Measurements from ENCODE around the gene MBNL2. TPM values are rescaled to one million over a fixed set of nuclear protein-coding genes. Genes with fewer than 3 reads are reported as not detected.

MBNL2 gene
- total RNA-seq, 1 donor from 2014 or later = 80.0 TPM

DNA sequence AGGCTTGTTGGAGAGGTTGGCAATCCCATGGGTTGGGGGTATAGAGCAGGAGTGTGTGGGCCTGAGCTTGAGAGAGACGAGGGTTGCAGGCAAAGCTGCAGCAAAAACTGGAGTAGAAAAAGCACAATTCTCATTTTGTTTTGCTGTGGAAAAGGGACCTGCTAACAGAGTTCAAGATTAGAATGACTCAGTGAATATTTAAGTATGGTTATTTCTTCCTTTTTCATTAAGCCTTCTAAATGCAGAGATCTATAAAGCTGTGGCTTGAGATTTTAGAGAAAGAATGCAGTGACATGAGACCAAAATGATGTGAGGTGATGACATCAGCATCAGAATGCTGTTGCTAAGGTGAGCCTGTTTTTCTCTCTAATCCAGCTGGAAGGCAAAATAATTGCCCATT, 10.8 kb upstream of the MBNL2 start:
- no peak for DNase-seq (ENCODE audit: low spot score)

DNA sequence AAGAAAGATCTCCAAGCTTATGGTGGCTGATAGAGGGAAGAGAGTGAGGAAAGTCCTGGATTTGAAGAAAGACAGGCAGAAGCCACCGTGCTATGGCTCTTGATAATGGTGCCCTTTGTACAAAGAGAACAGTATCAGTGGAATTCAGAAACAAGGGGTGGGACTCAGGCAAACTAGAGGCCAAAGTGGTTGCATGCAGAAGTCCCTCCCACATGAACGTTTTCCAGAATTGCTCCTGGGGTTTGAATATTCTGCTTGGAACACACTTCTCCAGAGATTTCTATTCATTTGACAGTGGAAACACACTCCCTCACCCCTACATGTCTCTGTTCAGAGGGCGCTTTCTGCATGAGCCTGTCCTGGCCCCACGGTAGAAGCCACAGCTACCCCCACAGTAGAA, 10.1 kb upstream of the MBNL2 start:
- no peak for DNase-seq (ENCODE audit: low spot score)

DNA sequence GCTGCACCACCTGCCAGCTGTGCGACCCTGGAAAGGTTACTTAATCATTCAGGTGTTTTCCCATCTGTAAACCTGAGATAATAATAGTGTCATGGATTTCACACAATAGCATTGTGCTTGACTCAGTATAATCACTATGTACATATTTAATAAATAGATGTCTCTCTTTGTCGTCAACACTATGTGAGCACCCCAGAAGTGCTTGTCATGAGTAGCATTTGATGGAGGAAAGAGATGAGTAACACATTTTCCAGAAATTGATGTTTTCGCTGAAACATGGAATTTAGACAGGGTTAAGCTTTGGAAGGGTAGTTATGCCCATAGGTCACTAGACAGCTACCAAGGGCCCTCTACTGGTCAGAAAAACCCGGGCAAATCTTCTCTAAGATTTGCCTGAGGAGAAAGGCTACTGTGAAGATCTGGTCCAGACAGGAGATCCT, 9.5 kb upstream of the MBNL2 start:
- no peak for DNase-seq (ENCODE audit: low spot score)

DNA sequence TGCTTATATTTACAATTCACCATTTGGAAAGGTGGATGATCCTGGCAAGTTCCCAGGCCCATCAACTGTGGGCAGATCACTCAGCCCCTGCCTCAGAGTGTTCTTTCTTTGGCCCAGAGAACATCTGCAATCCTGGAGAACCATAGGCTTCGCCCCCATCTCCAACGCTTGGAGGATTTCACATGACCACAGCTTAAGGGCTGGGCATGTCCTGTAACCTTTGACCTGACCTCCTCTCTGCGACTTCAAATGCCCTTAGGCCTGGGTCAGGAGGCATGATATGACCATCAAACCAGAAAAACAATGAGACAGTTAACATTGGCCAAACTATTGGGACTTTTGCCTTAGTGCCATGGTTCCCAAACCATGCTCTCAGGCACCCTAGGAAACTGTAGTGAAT, 7.2 kb upstream of the MBNL2 start:
- DNase-seq (ENCODE audit: low spot score) = no peak

DNA sequence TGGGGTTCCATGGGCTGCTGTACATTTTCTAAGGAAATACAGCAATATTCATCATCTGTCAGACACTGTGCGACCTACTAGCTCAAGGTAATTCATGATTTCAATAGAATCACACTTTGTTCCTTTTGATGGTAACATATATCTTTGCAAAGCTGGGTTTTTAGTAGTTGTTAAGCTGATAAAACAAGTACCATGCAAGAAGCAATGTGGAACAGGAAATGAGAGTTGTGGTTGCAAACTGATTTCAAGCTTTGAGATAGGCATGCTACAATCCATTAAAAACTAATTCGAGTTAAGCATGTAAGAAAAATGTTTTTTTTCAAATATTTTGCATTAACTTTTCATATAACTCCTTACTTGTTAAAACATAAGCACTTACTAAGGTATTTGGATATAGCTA, 6.8 kb upstream of the MBNL2 start:
- no peak for DNase-seq (ENCODE audit: low spot score)

DNA sequence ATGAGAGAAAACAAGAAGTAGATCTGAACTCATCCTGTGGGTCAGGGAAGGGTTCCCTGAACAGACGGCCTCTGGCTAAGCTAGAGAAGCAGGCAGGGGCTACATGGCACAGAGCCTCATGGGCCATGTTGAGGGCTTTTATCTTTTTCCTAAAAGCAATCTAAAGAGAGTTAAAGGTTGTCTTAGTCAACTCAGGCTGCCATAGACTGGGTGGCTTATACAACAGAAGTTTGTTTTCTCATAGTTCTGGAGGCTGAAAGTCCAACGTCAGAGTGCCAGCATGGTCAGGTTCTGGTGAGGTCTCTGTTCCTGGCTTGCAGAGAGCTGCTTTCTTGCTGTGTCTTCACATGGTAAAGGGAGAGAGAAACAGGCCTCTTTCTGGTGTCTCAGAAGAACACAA, 2.9 kb upstream of the MBNL2 start:
- no peak for DNase-seq (ENCODE audit: low spot score)

DNA sequence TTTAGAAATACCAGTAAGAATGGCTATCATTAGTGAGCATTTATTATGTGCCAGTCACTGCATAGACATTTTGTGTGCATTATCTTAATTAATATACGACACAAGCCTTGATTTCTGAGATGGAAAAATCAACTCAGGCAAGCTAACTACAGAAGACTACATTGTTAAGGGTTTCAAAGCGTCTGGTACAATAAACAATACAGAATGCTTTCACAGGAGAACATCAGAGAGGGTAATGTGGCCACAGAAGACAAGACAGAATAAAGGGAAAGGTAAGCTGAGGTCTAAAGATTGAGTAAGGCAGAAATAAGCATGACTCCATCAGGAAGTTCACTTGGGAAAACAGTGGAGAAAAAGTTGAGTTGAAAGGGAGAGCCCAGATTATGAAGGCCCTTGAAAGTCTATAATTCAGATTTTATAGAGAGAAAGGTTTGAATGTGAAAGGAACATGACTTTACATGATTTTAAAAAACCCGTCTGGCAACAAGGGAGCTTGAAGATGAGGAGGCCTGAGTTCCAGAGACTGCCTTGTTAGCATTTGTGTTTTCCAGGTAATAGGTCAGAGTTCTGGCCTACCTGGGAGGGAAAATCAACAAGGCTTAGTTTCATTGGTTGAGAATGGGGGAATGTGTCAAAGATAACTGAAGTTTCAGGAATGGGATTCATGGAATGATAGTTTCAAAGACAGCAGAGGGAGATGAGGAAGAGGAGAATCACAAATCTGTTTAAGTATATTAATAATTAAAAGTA, 1.8 kb upstream of the MBNL2 start:
- DNase-seq (ENCODE audit: low spot score) = no peak

DNA sequence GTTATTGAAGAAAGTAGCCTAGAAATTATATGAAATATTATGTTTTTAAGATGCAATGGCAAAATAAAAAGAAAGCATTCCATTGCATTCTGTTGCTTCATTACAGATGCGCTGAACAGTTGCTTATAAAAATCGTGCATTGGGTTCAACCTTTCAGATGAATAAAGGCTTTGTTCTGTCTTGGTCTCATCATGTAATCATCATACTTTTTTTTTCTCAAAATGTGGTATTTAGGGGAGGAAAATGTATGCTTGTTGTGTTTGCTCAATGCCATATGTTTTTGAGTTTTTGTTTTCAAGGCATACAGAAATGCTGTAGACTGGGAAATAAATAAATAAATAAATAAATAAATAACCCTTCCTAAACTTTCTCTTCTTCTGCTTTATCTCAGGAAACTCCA, 1.1 kb upstream of the MBNL2 start:
- DNase-seq (ENCODE audit: low spot score) = no peak

DNA sequence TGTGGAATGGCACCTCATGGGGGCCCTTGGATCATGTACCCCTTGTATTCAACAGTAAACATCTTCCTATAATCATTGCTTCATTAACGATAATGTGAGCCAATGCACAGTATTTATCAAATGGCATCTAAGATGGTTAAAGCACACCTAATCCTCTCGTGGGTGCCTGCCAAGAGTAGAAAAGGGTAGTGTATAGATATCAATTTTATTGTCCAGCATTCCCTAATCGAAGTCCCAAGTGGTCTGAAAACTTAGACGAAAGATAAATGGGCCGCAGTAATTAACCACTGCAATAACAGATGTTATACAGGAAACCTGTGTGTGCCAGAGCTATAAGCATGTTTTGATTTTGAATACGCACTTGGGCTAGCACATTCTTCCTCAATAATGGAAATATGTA, 667 bp upstream of the MBNL2 start:
- DNase-seq (ENCODE audit: low spot score) = no peak

DNA sequence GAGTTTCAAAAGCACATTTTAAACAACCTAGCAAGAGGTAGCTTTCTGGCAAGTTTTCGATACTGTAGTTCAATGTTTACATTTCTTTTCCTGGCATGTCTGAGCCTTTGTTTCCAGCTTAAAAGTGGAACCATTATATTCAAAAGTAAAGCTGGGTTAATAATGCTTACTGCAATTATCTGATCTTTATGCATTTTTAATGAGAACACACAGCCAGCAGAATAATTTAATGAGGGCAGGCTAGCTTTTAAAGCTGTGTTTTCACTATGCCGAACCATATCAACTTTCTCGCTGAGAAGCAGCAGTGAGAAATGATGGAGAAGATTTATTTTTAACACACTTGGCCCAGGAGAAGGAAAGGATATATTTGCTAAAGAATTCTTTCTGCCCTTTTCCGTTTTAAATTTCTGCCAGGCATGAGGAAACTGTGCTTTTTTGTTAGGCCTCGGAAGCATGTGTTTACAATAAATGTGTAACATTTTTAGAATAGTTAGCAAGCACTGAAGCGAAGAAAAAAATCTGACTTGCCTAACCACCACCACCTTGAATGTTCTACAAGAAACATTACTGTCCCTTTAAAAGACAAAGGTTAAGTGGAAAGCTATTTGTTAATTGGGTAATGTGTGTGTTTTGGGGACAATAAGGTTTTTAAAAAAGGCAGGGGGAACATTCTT, 1.0 kb downstream of the MBNL2 start:
- DNase-seq (ENCODE audit: low spot score) = no peak

DNA sequence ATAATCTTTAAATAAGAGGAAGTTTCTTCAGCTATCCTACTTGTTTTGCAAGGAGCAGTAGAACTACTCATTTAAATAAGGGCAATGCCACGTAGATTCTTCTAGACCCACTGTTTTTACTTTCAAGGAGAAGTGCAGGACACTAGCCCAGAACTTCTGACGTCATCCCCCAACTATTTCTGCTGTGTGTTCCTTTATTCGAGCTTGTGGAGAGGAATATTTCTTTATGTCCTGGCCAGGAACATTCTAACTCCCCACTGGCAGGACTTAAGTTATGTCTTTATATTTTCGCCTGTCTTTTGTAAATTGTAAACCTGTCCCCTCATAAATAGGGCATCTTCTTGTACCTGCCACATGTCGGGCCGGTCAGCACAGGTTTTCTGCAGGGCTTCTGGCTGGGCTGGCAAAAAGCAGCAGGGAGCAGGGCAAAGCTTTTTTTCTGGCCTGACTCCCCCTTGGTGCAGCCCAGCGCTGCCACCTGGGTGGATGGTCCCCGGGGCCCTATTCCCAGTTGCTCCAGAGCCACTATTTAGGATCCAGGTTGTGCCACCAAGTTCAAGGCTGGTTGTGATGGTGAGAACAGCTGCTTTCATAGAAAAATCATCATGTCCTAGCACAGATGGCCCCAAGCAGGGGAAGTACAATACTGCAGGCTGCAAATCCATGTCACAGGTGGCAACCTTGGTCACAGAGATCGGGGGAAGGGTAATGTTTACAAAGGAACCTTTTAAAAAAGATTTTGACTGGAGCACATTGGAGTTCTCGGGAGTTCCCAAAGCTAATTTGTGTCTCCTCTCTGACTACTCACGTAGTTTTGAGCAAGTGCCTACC, 1.8 kb downstream of the MBNL2 start:
- DNase-seq (ENCODE audit: low spot score) = no peak

DNA sequence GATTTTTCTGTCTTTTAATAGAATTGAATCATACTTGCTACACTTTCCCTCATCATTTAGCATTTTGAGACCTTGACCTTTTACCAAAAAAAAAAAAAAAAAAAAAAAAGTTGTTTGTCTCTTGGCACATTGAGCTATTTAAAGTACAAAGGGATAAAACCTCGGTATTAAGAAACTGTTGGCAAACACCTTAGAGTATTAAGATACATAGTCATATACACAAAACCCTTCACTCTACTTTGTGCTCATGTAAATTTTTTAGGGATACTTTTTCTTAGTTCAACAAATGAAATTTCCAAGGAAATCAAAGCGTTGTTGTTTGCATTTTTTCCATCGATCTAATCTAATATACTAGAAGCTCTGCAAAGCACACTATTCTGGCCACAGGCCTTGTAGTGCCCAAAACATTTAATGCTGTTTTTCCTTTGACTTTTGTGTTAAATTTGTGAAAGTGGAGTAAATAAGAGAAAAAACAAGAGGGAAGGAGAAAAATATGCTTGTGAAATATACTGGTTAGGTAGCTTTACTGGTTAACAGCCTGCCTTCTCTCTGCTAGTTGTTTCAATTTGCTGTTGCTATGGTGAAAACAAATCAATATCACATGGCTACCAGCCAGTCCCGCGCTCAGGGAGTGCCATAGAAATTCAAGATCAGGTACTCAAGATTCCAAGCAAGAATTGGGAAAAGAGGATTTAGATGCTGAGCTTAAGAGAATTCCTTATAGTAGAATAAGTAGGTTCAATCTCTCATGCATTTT, 2.6 kb downstream of the MBNL2 start:
- no peak for DNase-seq (ENCODE audit: low spot score)

DNA sequence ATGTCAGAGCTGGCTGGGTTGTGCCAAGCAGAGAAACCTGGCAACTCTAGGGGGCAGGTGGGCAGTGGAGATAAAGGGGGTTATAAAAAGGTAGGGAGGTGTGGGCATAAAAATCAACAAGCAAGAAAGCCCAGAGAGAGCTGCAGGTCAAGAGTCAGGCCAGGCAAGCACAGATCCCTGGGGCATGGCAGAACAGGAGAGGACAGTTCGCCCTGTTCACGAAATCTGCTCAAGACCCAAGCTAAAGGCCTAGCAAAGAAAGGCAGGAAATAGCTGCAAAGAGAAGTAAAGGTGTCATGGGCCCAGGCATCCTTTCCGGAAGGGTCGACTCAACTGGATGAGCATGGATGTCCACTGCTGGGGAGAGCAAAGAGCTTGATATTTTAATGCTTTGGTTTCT, 3.4 kb downstream of the MBNL2 start:
- no peak for DNase-seq (ENCODE audit: low spot score)

DNA sequence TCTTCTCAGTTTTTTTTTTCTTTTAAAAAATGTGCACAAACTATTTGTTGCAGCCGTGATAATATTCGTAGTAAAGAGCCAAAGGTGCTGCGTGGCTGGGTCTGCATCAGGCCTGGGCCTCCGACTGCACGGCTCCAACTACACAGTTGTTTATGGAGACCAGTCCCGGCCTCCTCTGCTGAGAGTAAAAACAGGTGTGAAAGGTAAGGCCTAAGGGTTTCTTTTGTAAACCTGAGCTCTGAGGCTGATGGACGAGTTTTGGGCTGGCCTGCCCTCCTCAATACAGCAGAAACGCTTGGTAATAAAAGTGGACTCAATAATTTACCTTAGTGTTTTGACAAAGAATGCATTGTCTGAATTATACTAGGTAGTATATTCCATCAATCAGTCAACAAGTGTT, 3.9 kb downstream of the MBNL2 start:
- DNase-seq (ENCODE audit: low spot score) = no peak

DNA sequence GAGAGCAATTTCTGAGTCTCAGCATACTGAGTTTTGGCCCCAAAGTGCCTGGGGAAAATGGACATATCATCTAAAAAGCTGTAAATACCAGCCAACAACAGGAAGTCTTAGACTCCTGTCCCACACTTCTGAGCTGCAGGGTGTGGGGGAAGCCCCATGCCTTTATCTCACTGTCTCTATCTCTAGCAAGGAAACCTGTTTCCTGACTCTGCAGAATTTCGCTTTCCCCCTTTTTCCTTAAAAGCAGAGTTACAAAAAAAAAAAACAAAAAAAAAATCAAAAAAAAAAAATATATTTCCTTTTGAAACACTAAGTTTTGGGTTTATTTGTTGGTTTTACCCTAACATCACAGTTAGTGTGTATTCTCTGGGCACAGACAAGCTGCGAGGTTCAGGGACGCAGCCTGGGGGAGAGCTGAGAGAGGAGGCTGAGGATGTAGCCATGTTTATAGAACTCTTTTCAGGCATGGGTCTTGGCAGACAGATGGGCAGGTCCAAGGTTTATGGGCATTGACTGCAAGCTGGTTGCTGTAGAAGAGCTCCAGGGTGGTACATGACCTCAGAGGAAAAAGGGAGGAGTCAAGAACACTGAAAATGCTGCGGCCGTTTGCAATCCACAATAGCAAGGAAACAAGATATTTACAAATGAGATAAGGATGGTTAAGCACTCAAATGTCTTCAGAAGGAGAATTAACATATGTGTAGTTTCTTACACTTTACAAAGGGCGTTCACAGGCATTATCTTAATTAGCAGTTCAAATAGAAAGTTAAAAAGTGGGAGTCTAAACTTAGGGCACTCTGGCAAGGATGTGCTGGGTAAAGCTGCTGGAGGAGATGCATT, 4.9 kb downstream of the MBNL2 start:
- no peak for DNase-seq (ENCODE audit: low spot score)

DNA sequence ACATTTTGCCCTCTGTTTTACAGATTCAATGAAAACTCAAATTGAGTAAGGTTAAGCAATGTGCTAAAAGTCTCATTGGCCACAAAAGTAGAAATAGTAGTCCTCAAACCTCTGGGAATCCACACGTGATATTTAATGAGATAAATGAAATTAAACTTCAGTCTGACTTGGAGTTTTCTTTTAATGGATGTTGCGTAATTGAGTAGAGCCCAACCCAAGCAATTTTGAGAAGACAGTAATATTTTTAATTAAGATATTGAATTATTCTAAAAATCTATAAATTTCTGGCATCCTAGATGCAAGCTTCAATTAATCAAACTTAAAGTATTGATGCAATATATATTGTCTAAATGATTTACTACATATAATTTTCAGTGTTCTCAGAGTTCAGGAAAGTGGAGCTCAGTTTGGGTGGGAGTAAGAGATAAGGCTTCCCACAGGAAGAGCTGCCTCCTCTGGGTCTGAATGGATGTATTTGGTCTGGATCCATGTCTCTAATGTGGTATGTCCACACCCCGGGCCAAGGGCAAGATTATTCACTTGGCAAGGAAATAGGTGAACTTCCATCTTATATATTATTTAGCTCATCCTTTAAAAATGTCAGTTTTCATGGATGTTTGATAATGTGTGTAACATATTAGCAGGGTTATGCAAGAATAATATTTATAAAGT, 6.9 kb downstream of the MBNL2 start:
- no peak for DNase-seq (ENCODE audit: low spot score)

DNA sequence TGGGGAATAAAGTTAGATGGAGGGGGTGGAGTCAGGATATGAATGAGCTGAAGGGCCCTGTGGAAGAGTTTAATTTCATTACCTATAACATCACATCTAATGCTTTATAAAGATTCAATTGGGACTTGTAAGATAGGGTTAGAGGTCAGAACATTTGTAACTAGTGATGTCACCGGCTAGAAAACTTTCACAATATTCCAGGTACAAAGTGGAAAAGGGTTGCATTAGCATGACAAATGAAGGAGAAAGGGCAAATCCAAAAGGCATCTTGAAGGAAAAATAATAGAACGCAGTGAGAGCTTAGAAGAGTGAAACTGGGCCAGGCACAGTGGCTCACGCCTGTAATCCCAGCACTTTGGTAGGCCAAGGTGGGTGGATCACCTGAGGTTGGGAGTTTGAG, 7.6 kb downstream of the MBNL2 start:
- no peak for DNase-seq (ENCODE audit: low spot score)

DNA sequence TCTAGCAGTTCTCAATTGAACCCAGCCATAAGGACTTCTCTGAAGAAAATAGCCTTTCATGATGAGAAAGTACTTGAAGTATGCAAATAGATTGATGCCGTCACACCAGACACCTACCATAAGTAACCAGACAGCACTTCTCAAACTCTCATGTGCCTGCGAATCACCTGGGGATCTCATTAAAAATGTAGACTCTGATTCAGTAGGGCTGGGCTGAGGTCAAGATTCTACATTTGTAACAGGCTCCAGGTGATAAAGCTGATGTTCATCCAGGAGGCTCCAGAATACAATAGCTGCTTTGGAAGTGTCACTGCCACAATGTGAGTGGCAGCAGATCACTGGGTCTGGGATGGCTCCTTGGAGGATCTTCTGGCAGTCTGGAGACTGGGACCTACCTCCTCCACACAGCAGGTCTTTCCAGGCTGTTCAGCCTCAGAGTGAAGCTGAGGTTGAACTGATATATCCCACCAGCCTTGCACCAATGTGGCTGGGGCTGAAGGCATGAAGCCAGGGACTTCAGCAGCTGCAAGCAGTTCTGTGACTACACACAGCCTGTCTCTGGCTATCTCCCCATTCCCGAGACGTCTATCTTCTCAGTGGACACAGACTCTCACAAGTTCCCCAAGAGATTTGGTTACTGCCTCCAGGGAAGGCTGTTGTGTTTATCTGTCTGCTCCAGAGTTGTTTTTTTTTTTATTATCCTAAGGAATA, 9.1 kb downstream of the MBNL2 start:
- DNase-seq (ENCODE audit: low spot score) = no peak

DNA sequence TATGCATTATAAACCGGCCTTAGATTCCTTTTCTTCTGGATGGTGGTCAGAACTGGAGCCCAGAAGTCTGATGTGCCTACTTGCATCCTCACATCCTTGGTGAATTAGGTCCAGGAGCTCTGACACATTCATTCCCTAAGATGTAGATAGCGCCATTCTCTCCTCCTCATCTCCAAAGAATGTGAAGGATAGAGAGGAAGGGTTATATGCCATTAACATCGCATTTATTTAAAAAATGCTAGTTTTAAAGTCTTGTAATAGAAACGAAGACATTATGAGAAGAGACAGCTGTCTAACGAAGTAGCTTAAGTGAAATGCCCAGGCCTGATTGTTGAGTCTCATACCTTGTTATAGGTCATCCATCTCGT, 9.7 kb downstream of the MBNL2 start:
- DNase-seq (ENCODE audit: low spot score) = no peak
